HAP-1 (cell line): Measurements from ENCODE around the gene TLR7.

ENCODE experiments used
- DNase-seq, 2 experiments: peaks; one replicate each; pipeline ENCODE4 v3.0.0-alpha.2; 2016 to 2020; ENCODE audit warnings: low spot score in 2 of 2
- H3K27me3 ChIP-seq: fragments of 250-450 bp; sonication (Bioruptor Pico); 2 replicates; pipeline ENCODE4 v1.5.1; 2020; ENCODE audit warnings: low read depth, mild to moderate bottlenecking, moderate library complexity
- H3K36me3 ChIP-seq: fragments of 250-450 bp; sonication (Bioruptor Pico); replicated peaks from 2 replicates; pipeline ENCODE4 v1.5.1; 2020; ENCODE audit warnings: mild to moderate bottlenecking
- H3K4me1 ChIP-seq: fragments of 250-450 bp; sonication (Bioruptor Pico); 2 replicates; pipeline ENCODE4 v1.5.1; 2020; ENCODE audit warnings: mild to moderate bottlenecking
- H3K4me3 ChIP-seq: fragments of 250-450 bp; sonication (Bioruptor Pico); 2 replicates; pipeline ENCODE4 v1.5.1; 2020; ENCODE audit warnings: mild to moderate bottlenecking, moderate library complexity
- H3K9me3 ChIP-seq: fragments of 250-450 bp; sonication (Bioruptor Pico); 2 replicates; pipeline ENCODE4 v1.5.1; 2020; ENCODE audit warnings: mild to moderate bottlenecking, moderate library complexity
- in situ Hi-C: fragments of 300-500 bp; cut with MboI; formaldehyde crosslinking; loops from 3 replicates; pipeline ENCODE4 v1.14.3; 2020; ENCODE audit warnings: low sequenced_read_pairs, inconsistent platforms, mixed read lengths

The TLR7 gene

GRCh38 chrX:12921886-12922598 lies 55.2 kb downstream of the TLR7 start:
- Histone ChIP-seq H3K4me3 (no peak overlapping the region), H3K4me1 (no peaks in the 10 kb centered on the region), H3K36me3 (no peaks in the 10 kb centered on the region), H3K9me3 (no peaks in the 10 kb centered on the region), H3K27me3 (no peaks in the 10 kb centered on the region)
- no peak for DNase-seq
- in situ Hi-C loops: no loop called here

- no peaks in the 10 kb centered on the region for H3K4me1 ChIP-seq
- H3K9me3 ChIP-seq: no peaks in the 10 kb centered on the region
- in situ Hi-C loops: no loop called here
- H3K27me3 ChIP-seq: no peaks in the 10 kb centered on the region
- H3K36me3 ChIP-seq: no peaks in the 10 kb centered on the region
- DNase-seq: no peak
- H3K4me3 ChIP-seq: no peak overlapping the region
Observed at GRCh38 chrX:12922599-12922919, 55.7 kb downstream of the TLR7 start.

DNA sequence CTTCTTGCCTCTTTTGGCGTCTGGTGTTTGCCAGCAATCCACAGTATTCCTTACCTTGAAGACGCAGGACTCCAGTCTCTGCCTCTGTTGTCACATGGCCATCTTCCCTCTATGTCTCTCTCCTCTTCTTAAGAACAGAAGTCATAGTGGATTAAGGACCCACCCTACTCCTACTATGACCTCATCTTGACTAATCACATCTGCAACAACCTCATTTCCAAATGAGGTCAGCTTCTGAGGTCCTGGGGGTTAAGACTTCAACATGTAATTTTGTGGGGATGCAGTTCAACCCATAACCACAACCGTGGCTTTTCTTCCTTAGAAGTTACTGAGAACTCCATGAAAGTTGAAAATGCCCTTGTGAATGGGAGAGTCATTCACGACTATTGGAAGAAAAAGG lies 62.8 kb downstream of the TLR7 start:
- in situ Hi-C loops: no loop called here
- no peak for DNase-seq
- no peaks in the 10 kb centered on the region for H3K36me3 ChIP-seq
- no peaks in the 10 kb centered on the region; the same call in 1 of the 2 replicates for H3K9me3 ChIP-seq
- no peaks in the 10 kb centered on the region for H3K27me3 ChIP-seq
- H3K4me1 ChIP-seq: no peaks in the 10 kb centered on the region
- no peak overlapping the region for H3K4me3 ChIP-seq

DNA sequence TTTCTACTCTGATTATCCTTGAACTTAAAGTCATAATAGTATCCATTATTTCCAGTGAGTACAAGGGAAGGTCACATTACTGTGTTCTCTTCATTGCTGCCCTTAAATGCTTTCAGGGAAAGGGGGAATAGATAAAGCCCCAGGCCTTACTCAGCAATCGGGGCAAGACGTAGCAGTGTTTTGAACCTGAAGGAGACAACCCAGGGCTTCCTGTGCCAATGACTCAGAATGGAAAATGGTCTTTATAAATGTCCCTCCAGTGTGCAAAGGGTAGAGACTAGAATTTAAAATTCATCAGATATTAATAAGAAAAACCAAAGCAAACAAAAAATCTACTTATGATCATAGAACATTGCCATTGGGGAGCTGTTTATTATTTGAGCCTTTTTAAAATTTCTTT lies 63.3 kb downstream of the TLR7 start:
- DNase-seq: no peak
- Histone ChIP-seq H3K4me3 (no peak overlapping the region), H3K9me3 (no peaks in the 10 kb centered on the region; the same call in none of the 2 replicates), H3K4me1 (no peaks in the 10 kb centered on the region), H3K36me3 (no peaks in the 10 kb centered on the region), H3K27me3 (no peaks in the 10 kb centered on the region)
- in situ Hi-C loops: no loop called here

DNA sequence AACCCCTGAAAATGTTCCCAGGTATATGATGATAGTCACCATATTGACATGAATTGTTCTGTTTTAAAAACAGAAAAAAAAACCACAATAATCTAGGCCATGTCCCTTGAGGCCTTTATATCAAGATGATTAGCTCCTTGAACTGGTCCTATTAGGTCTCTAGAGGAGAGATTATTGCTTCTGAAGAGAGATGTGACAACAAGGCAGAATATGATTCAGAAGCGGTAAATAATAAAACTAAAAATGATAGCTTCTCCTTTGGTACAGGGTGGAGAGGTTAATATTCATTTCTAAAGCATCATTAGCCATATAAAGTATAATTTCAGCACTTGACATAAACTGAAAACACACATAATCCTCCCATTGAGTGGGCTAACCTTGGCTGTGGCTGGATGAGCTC lies 65.4 kb downstream of the TLR7 start:
- H3K9me3 ChIP-seq: no peaks in the 10 kb centered on the region; the same call in none of the 2 replicates
- in situ Hi-C loops: no loop called here
- no peaks in the 10 kb centered on the region for H3K36me3 ChIP-seq
- H3K27me3 ChIP-seq: no peaks in the 10 kb centered on the region
- H3K4me1 ChIP-seq: no peaks in the 10 kb centered on the region
- DNase-seq: no peak
- no peak overlapping the region for H3K4me3 ChIP-seq

DNA sequence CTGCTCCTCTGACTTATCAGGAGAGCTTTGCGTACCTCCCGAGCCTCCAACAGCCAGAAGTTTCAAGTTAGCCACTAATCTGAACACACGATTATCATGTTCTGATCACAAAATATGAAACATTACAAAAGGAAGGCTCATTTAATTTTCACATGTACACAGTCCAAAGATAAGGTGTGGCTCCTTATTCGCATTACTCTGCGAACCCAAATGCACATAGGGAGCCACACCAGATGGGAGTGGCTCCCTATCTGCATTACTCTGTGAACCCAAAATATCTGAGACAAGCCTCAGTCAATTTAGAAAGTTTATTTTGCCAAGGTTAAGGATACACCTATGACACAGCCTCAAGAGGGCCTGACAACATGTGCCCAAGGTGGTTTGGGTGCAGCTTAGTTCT lies 68.0 kb downstream of the TLR7 start:
- in situ Hi-C loops: no loop called here
- Histone ChIP-seq H3K27me3 (no peaks in the 10 kb centered on the region), H3K4me1 (peaks cover 13% of the 10 kb centered on the region), H3K9me3 (peaks cover 4% of the 10 kb centered on the region), H3K36me3 (no peaks in the 10 kb centered on the region), H3K4me3 (no peak overlapping the region)
- DNase-seq: no peak

GRCh38 chrX:12936947-12937346 lies 70.1 kb downstream of the TLR7 start:
- Histone ChIP-seq H3K36me3 (no peaks in the 10 kb centered on the region), H3K4me1 (peaks cover 15% of the 10 kb centered on the region), H3K4me3 (no peak overlapping the region), H3K27me3 (no peaks in the 10 kb centered on the region), H3K9me3 (peaks cover 4% of the 10 kb centered on the region)
- DNase-seq: no peak
- in situ Hi-C loops: no loop called here
